Mesenchymal stem cell (in vitro differentiated cells and primary cell): ENCODE data around the gene PIGN.
A peak's percentile ranks its signal among the peaks of the same experiment; 100 is the strongest.

ENCODE experiments used
- DNase-seq: peaks from one replicate; pipeline ENCODE4 v3.0.0-alpha.2; 2013
- H2AFZ ChIP-seq: one replicate; pipeline ENCODE4 v1.6.1; 2013; ENCODE audit warnings: low read depth, mild to moderate bottlenecking, control low read depth, inconsistent platforms, low read length, moderate library complexity
- H2AK5ac ChIP-seq: 2 replicates; pipeline ENCODE4 v1.6.1; 2013; ENCODE audit warnings: low read length, moderate library complexity, mild to moderate bottlenecking, inconsistent platforms; ENCODE audit not compliant: severe bottlenecking
- H2BK120ac ChIP-seq: one replicate; pipeline ENCODE4 v1.6.1; 2013; ENCODE audit warnings: low read depth, mild to moderate bottlenecking, inconsistent platforms, low read length, moderate library complexity
- H2BK12ac ChIP-seq, 2 experiments: one replicate each; pipeline ENCODE4 v1.6.1; 2013; ENCODE audit warnings: inconsistent platforms in 2 of 2, low read length in 2 of 2, mild to moderate bottlenecking in 2 of 2, moderate library complexity in 2 of 2, control low read depth in 1 of 2
- H2BK15ac ChIP-seq: one replicate; pipeline ENCODE4 v1.6.1; 2013; ENCODE audit warnings: mild to moderate bottlenecking, low read depth, inconsistent platforms; ENCODE audit not compliant: poor library complexity, severe bottlenecking
- H2BK5ac ChIP-seq: 2 replicates; pipeline ENCODE4 v1.6.1; 2013; ENCODE audit warnings: low read depth, mild to moderate bottlenecking, low read length, control low read depth, inconsistent platforms; ENCODE audit not compliant: poor library complexity, severe bottlenecking
- H3K14ac ChIP-seq, 2 experiments: one replicate each; pipeline ENCODE4 v1.6.1; 2013; ENCODE audit warnings: inconsistent platforms in 2 of 2, low read length in 2 of 2, control low read depth in 1 of 2, mild to moderate bottlenecking in 1 of 2, moderate library complexity in 1 of 2
- H3K18ac ChIP-seq, 2 experiments: one replicate each; pipeline ENCODE4 v1.6.1; 2013; ENCODE audit warnings: inconsistent platforms in 2 of 2, low read length in 2 of 2, control low read depth in 1 of 2, low read depth in 1 of 2, mild to moderate bottlenecking in 1 of 2
- H3K23ac ChIP-seq, 2 experiments: one replicate each; pipeline ENCODE4 v1.6.1; 2013; ENCODE audit warnings: inconsistent platforms in 2 of 2, low read length in 2 of 2, mild to moderate bottlenecking in 2 of 2, moderate library complexity in 2 of 2, control low read depth in 1 of 2
- H3K27ac ChIP-seq: 2 replicates; pipeline ENCODE4 v1.5.1; 2013; ENCODE audit warnings: mild to moderate bottlenecking, moderate library complexity, low read length, control low read depth, inconsistent platforms; ENCODE audit not compliant: poor library complexity, severe bottlenecking
- H3K27me3 ChIP-seq, 2 experiments: 2 replicates each; pipeline versions ENCODE4 v1.6.1 to v1.7.0; 2013; ENCODE audit warnings: low read length in 2 of 2, mild to moderate bottlenecking in 2 of 2, moderate library complexity in 2 of 2, control low read depth in 1 of 2, inconsistent platforms in 1 of 2; ENCODE audit not compliant: control insufficient read depth in 1 of 2, insufficient read depth in 1 of 2
- H3K36me3 ChIP-seq, 2 experiments: 2 replicates each; pipeline versions ENCODE4 v1.6.1 to v1.7.0; 2013; ENCODE audit warnings: low read length in 2 of 2, control low read depth in 1 of 2, inconsistent platforms in 1 of 2, low read depth in 1 of 2, mild to moderate bottlenecking in 1 of 2; ENCODE audit not compliant: insufficient read depth in 2 of 2, control insufficient read depth in 1 of 2
- H3K4ac ChIP-seq, 2 experiments: one replicate each; pipeline ENCODE4 v1.6.1; 2013; ENCODE audit warnings: inconsistent platforms in 2 of 2, low read length in 2 of 2, mild to moderate bottlenecking in 2 of 2, moderate library complexity in 2 of 2, control low read depth in 1 of 2, low read depth in 1 of 2
- H3K4me1 ChIP-seq: 2 replicates; pipeline ENCODE4 v1.6.1; 2013; ENCODE audit warnings: low read depth, low read length, control low read depth; ENCODE audit not compliant: control insufficient read depth, insufficient read depth
- H3K4me2 ChIP-seq: 2 replicates; pipeline ENCODE4 v1.6.1; 2013; ENCODE audit warnings: low read length, mild to moderate bottlenecking, inconsistent platforms; ENCODE audit not compliant: poor library complexity, severe bottlenecking
- H3K4me3 ChIP-seq, 2 experiments: 2 replicates each; pipeline versions ENCODE4 v1.5.1 to v1.7.0; 2013; ENCODE audit warnings: low read length in 2 of 2, mild to moderate bottlenecking in 2 of 2, control low read depth in 1 of 2, low read depth in 1 of 2; ENCODE audit not compliant: insufficient read depth in 1 of 2
- H3K79me1 ChIP-seq: replicated peaks from 2 replicates; pipeline ENCODE4 v1.6.1; 2013; ENCODE audit warnings: mild to moderate bottlenecking, control low read depth, low read length, inconsistent platforms; ENCODE audit not compliant: poor library complexity, severe bottlenecking
- H3K9ac ChIP-seq: 2 replicates; pipeline ENCODE4 v1.7.0; 2013; ENCODE audit warnings: mild to moderate bottlenecking, low read length, moderate library complexity
- H3K9me3 ChIP-seq: 2 replicates; pipeline ENCODE4 v1.7.0; 2013; ENCODE audit warnings: mild to moderate bottlenecking, low read length; ENCODE audit not compliant: control insufficient read depth
- H4K8ac ChIP-seq: one replicate; pipeline ENCODE4 v1.6.1; 2013; ENCODE audit warnings: inconsistent platforms, mild to moderate bottlenecking, low read length, moderate library complexity
- H4K91ac ChIP-seq: one replicate; pipeline ENCODE4 v1.6.1; 2013; ENCODE audit warnings: mild to moderate bottlenecking, low read length, inconsistent platforms
- WGBS: methylation state at CpG from one replicate; pipeline ENCODE4 v1.1.7; 2013; ENCODE audit warnings: mixed read lengths; 5-methylcytosine and 5-hydroxymethylcytosine counted together

PIGN gene

DNA sequence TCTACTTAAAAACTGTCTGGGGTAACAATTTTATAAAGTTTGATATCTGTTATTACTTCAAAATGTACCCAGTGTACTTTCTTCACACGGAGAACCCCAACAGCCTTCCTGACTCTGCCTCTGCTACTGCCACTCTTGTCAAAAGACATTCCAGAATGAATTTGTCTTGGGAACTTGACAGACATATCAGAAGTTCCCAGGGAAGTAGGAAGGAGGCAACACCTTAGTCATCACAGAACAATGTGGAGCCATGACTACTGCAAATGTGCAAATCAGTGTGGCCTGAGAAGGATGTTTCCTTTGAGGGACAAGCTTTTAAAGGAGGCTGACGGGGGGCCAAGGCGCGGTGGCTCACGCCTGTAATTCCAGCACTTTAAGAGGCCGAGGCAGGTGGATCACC is 160.3 kb downstream of the PIGN start:
- Histone ChIP-seq H2BK12ac (no peak overlapping the region), H4K8ac (no peak overlapping the region), H2BK120ac (no peak overlapping the region), H2BK15ac (no peak overlapping the region), H3K9me3 (no peaks in the 10 kb centered on the region), H3K79me1 (no peaks in the 10 kb centered on the region), H2AFZ (no peak overlapping the region), H3K4me2 (no peak overlapping the region), H3K4me1 (no peaks in the 10 kb centered on the region), H3K4me3 (no peak overlapping the region), H3K4ac (no peak overlapping the region), H3K36me3 (no peaks in the 10 kb centered on the region), H3K23ac (no peak overlapping the region), H4K91ac (no peak overlapping the region), H2BK5ac (no peak overlapping the region), H3K27me3 (no peaks in the 10 kb centered on the region), H3K27ac (no peak overlapping the region), H3K14ac (no peak overlapping the region), H3K9ac (no peak overlapping the region), H3K18ac (no peak overlapping the region), H2AK5ac (no peak overlapping the region)
- peak; percentile 52 for DNase-seq
- 56% methylated on average over 5 of the region's 6 CpGs for WGBS

- Histone ChIP-seq H3K27ac (no peak overlapping the region), H3K23ac (no peak overlapping the region), H2AFZ (no peak overlapping the region), H2BK15ac (no peak overlapping the region), H4K91ac (no peak overlapping the region), H3K18ac (no peak overlapping the region), H3K9ac (no peak overlapping the region), H2BK120ac (no peak overlapping the region), H3K4me2 (no peak overlapping the region), H2BK12ac (no peak overlapping the region), H2BK5ac (no peak overlapping the region), H4K8ac (no peak overlapping the region), H3K27me3 (no peaks in the 10 kb centered on the region), H3K4ac (no peak overlapping the region), H3K36me3 (no peaks in the 10 kb centered on the region), H3K9me3 (no peaks in the 10 kb centered on the region), H3K4me1 (no peaks in the 10 kb centered on the region), H3K14ac (no peak overlapping the region), H2AK5ac (no peak overlapping the region), H3K4me3 (no peak overlapping the region), H3K79me1 (no peaks in the 10 kb centered on the region)
- DNase-seq, result no peak
Observed at GRCh38 chr18:62024983-62025382, 161.9 kb downstream of the PIGN start.

GRCh38 chr18:62023536-62023935 is 163.3 kb downstream of the PIGN start:
- no peaks in the 10 kb centered on the region for H3K9me3 ChIP-seq
- no peak overlapping the region for H3K4me2 ChIP-seq
- H4K8ac ChIP-seq, result no peak overlapping the region
- H3K4me1 ChIP-seq, result no peaks in the 10 kb centered on the region
- H2BK15ac ChIP-seq, result no peak overlapping the region
- no peaks in the 10 kb centered on the region for H3K79me1 ChIP-seq
- H2BK12ac ChIP-seq, result no peak overlapping the region
- no peaks in the 10 kb centered on the region for H3K27me3 ChIP-seq
- 89% methylated on average over 1 of the region's 1 CpG for WGBS
- no peak overlapping the region for H3K4ac ChIP-seq
- no peak overlapping the region for H3K23ac ChIP-seq
- no peak overlapping the region for H3K9ac ChIP-seq
- H2BK5ac ChIP-seq, result no peak overlapping the region
- H2AK5ac ChIP-seq, result no peak overlapping the region
- H3K14ac ChIP-seq, result no peak overlapping the region
- no peak overlapping the region for H3K4me3 ChIP-seq
- no peak overlapping the region for H3K18ac ChIP-seq
- H3K27ac ChIP-seq, result no peak overlapping the region
- H2AFZ ChIP-seq, result no peak overlapping the region
- H3K36me3 ChIP-seq, result no peaks in the 10 kb centered on the region
- H4K91ac ChIP-seq, result no peak overlapping the region
- no peak for DNase-seq
- H2BK120ac ChIP-seq, result no peak overlapping the region

DNA sequence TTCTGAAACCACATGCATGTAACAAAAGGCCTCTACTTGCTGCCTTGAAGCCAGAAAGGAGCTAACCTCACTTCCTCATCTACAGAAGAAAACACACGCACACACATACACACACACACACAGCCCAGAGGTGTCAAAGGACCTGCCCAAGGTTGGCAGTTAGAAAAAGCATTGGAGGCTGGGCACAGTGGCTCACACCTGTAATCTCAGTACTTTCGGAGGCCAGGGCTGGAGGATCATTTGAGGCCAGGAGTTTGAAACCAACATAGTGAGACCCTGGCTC is 168.2 kb downstream of the PIGN start:
- WGBS, result 98% methylated on average over 2 of the region's 2 CpGs
- no peak overlapping the region for H4K91ac ChIP-seq
- H3K9ac ChIP-seq, result no peak overlapping the region
- H2AK5ac ChIP-seq, result no peak overlapping the region
- no peak overlapping the region for H2BK120ac ChIP-seq
- no peak overlapping the region for H3K27ac ChIP-seq
- H3K23ac ChIP-seq, result no peak overlapping the region
- H4K8ac ChIP-seq, result peak overlapping the region; percentile 12
- H3K4me1 ChIP-seq, result no peaks in the 10 kb centered on the region
- no peak overlapping the region for H2BK15ac ChIP-seq
- H3K27me3 ChIP-seq, result no peaks in the 10 kb centered on the region
- no peaks in the 10 kb centered on the region for H3K36me3 ChIP-seq
- no peak overlapping the region for H2BK5ac ChIP-seq
- no peak overlapping the region for H2AFZ ChIP-seq
- H3K79me1 ChIP-seq, result no peaks in the 10 kb centered on the region
- no peak overlapping the region for H3K4me3 ChIP-seq
- H3K9me3 ChIP-seq, result no peaks in the 10 kb centered on the region
- peak overlapping the region; percentile 52 to 76 for H3K18ac ChIP-seq
- H3K4me2 ChIP-seq, result no peak overlapping the region
- H3K14ac ChIP-seq, result no peak overlapping the region
- peak overlapping the region; percentile 58 to 79 for H3K4ac ChIP-seq
- peak overlapping the region; percentile 80 to 90 for H2BK12ac ChIP-seq
- no peak for DNase-seq
